G401.6 (cell line): ENCODE results near the gene GTPBP6.
"Not testable (repeated sequence)": the region's sequence is repeated elsewhere in the genome, so short reads cannot be mapped to it uniquely, and the experiment has no call there.

Experiments
- FAIRE-seq: peaks from 2 replicates; lab custom pipeline; 2012; peaks lifted over from hg19 to GRCh38; lab: Jason Lieb, UNC

The GTPBP6 gene

DNA sequence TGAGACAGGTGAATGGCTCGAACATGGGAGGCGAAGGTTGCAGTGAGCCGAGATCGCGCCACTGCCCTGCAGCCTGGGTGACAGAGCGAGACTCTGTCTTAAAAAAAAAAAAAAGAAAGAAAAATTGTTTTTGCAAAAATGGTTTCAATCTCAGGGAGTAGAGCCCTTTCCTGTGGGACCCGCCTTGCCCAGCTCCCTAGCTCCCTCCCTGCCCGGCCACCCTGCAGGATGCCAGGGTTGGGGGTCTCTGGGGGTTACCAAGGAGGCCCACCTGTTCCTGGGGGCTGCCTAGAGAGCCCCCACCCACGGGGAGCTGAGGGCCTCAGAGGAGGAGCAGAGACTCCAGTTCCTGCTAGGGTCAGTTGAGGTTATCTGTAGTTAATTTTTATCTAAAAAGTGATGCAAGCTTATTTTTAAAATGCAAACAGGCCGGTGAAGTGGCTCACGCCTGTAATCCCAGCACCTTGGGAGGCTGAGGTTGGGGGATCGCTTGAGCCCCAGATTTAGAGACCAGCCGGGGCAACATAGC is 56.2 kb downstream of the GTPBP6 start:
- FAIRE-seq: no peak

DNA sequence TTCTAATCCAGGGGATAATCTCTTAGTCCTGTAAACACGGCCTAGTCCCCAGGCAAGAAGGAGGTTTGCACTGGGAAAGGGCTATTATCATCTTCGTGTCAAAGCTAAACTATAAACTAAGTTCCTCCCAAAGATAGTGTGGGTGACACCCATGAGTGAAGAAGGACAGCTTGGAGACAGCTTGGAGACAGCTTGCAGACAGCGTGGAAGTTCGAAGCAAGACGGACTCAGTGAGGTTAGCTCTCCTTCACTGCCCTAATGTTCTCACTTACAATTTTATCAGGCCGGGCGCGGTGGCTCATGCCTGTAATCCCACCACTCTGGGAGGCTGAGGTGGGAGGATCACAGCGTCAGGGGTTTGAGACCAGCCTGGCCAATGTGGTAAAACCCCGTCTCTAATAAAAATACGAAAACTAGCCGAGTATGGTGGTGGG is 56.7 kb downstream of the GTPBP6 start:
- FAIRE-seq: no peak

DNA sequence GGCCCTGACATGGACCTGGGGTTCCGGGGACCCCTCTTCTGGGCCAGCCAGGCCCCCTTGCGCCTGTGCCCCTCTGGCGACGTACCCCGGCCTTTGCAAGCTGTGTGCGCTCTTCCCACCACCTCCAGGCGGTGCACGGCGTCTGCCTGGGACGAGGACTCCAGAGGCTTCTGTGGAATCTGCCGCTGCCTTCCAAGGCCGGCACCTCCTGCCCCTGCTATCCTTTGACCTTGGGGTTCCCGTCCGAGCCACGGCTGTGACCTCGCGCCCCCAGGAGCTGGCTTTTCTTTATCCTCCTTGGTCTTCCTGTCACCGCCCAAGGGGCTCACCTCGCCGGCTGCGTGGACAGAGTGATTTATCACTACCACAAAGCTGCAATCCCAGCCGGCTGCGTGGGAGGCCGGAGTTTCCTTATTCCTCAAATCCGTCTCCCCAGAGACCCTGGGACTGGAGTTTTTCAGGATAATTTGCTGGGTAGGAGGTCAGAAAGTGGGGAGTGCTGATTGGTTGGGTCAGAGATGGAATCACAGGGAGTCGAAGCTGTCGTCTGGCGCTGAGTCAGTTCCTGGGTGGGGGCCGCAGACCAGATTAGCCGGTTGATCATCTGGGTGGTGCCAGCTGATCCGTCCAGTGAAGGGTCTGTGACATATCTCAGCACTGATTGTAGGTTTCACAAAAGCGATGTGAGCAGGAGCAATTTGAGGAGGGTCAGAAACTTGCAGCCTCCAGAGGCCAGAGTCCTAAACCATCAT is 57.3 kb downstream of the GTPBP6 start:
- FAIRE-seq: no peak

DNA sequence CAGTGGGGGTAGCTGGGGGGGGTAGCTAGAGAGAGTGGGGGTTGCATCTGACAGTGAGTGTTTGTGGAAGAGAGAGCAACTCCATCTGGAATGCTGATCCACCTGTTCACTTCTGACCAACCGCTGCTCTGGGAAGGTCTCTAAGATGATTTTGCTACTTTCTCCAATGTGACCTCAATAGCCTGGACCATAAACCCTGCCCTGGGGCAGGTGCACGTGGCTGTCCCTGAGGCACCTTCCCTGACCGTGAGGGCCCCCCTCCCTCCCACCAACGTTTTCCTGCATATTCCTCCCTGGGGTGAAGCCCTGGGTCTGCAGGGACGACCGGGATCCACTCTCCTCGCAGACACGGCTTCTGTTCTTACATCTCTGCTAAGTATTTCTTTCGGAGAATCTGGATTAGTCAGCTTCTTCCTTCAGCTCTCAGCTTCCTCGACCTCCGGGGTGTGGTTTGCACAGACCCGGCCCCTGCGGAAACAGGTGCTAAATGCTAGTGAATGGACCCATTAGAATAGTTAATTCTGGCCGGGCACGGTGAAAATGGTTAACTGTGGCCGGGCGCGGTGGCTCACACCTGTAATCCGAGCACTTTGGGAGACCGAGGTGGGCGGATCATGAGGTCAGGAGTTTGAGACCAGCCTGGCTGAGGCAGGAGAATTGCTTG is 58.8 kb downstream of the GTPBP6 start:
- no peak for FAIRE-seq

DNA sequence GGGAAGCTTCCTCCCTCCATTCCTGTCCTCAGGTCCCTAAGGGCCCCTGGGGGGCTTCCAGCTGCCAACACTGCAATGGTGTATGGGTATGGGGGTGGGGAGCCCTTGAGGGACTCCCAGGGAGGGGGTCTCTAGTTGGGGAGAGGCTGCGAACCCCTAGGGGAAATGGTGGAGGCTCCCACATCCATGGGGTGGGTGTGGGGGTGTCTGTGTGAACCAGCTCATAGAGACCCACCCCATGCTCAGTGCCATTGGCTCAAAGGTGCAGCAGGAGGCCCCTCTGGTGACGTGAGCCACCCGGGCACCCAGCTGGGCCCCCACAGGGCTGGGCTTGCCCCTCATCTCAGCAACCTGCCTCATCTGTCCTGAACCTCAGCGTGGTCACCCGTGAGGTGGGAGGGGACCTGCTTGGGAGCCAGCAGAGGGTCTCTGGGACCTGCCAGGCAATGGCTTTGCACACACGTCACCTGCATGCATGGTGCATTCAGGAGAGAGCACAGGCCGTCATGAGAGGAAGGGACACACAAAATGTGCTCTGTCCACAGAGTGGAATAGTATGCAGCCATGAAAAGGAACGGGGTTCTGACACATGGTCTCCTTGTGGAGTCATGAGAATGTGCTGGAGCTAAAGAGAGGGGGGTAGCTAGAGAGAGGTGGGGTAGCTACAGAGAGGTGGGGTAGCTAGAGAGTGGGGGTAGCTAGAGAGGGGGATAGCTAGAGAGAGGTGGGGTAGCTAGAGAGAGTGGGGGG is 60.1 kb downstream of the GTPBP6 start:
- FAIRE-seq: no peak

DNA sequence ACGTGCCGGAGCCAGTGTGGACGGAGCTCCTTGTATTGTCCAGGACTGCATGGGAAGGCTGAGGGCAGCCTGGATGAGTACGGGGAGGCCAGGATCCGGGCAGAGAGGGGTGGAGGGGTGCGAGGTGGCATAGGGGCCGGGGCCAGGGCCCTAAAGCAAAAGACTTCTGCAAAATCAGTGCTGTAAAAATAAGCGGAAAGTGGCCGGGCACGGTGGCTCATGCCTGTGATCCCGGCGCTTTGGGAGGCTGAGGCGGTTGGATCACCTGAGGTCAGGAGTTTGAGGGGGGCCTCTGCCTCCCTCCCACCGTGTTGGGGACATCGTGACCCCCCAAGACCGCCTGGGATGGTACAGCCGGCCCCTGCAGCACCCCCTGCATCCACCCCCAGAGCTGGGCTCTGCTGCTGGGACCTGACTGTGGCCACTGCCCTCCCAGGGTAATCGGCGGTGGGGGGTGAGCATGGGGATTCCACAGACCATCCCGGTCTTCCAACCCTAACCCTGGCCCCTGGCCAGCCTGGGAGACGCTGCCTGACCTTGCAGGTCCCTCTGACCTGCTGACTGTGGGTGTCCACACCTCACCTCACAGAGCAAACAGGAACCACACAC is 60.8 kb downstream of the GTPBP6 start:
- FAIRE-seq: no peak

DNA sequence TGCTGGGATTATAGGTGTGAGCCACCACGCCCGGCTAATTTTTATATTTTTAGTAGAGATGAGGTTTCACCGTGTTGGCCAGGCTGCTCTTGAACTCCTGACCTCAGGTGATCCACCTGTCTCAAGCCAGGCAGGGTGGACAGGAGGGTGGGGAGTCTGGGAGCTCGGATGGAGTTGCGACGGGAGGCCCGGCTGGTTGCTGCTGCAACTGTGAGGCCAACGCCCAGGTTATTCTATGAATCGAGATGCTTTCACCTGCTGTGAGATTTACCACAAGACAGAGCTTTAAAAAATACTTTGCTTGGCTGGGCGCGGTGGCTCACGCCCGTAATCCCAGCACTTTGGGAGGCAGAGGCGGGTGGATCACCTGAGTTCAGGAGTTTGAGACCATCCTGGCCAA is 61.5 kb downstream of the GTPBP6 start:
- not testable (repeated sequence) for FAIRE-seq

DNA sequence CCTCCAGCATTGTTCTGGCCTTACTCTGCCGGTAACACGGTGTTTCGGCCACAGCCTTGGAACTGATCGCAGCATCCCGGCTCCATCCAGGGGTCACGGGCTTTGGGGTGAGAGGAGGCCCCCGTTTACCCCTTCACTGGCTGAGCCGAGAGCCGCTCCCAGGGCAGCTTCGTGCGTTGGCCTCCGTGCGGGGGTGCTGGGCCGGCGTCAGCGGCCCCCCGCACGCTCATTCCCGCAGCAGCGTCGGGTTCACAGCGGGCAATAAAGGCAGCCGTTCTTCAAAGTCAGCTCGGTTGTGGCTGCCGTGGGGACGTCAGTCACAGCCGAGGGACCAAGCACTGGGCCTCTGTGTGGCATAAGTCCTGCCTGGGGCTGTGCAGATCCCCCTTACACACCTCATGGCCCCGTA is 62.7 kb downstream of the GTPBP6 start:
- FAIRE-seq: no peak
